HPDE6-E6E7 (cell line): ENCODE measurements around the gene SLC1A1.
A peak's percentile ranks its signal among the peaks of the same experiment; 100 is the strongest.
"Not testable (repeated sequence)": the region's sequence is repeated elsewhere in the genome, so short reads cannot be mapped to it uniquely, and the experiment has no call there.

Experiments
- DNase-seq: peaks from one replicate; pipeline ENCODE4 v3.0.0; 2011; ENCODE audit warnings: missing footprints; ENCODE audit errors: extremely low spot score

Gene SLC1A1

GRCh38 chr9:4506490-4506889 lies 16.2 kb downstream of the SLC1A1 start:
- no peak for DNase-seq

GRCh38 chr9:4507306-4508130 lies 17.2 kb downstream of the SLC1A1 start:
- DNase-seq: no peak

DNA sequence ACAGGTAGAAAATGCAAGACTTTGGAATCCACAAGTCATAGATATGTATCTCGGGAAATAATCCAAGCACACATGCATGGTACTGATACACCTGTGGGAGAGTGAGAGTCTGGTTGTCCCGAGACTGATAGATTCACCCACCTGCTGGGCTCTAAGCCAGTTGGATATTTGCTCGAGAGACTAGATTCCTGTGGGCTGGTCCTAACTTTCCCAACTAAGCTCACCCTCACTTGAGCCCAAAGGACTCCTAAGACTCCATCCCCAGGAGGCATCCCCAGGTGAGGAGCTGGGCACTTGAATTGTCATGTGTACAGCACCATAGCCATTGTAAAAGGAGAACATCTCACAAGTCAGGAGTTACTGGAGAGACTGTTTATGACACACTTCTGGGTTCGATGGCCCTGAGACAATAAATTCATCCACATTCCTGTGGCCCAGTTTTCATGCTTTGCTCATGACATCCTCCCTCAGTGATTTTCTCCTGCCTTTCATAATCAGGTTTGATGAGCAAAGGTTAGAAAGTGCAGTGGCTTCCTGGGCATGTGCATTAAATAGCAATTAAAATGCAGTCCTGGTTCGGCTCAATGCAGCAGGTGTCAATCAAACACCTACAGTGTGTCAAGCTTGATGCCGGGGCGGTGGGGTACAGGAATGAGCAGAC lies 18.1 kb downstream of the SLC1A1 start:
- no peak for DNase-seq

DNA sequence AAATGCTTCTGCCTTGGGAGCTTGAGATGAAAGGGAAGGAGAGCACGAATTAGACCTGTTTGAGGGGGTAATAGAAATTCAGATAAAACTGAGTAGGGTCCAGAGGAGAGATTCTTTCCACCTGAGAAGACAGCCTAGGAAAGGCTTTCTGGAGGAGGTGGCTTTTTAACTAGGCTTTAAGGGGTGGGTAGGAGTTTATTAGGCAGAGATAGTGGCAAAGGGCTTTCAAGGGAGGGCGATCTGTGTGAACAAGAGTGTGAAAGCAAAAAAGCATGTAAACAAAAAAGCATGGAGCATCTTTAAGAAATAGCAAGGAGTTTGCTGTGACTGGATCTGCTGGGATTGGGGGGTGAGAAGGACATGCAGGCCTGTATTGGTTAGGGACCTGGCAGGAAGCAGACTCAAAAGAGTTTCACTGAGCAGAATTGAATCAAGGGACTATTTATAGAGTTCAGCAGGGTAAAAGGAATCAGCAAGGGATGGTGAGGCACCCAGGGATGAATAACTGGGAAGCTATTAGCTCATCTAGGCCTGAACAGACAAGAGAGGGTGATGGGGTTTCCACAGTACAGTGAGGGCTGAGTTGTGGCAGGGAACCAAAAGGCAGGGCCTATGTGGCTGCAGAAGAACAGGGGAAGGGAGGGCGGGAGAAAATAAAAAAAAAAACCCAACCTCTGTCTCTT lies 18.8 kb downstream of the SLC1A1 start:
- DNase-seq: no peak

GRCh38 chr9:4509590-4509984 lies 19.3 kb downstream of the SLC1A1 start:
- DNase-seq: no peak

DNA sequence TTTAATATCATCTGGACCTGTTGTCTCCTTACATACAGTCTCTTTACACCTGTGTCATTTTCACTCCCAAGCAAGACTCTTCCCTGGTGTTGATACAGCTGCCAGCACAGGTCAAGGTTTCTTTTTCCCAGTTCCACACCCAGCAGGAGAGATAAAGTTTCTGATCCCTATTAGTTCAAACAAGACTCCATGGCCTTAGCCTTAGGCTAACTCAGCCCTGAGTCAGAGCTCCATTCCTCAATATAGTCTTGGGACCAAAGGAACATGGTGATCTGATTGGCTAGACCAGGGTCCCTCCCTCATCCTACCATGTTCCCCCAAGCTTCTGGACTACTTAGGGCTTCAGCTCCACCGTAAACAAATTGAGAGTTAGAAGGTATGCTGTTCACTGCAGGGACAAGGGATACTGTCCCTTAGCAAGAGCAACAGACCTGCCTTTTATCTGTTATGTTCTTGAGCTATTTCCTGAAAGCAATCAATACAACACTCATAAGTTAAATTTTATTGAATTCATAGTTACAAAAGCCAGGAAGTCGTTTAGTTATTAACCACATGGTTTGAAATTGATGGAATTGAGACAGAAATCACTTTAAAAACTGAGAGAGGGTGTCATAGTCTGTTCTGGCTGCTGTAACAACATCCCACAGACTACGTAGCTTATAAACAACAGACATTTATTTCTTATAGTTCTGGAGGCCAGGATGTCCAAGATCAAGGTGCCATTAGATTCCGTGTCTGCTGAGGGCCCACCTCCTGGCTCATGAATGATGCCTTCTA lies 20.5 kb downstream of the SLC1A1 start:
- no peak for DNase-seq

DNA sequence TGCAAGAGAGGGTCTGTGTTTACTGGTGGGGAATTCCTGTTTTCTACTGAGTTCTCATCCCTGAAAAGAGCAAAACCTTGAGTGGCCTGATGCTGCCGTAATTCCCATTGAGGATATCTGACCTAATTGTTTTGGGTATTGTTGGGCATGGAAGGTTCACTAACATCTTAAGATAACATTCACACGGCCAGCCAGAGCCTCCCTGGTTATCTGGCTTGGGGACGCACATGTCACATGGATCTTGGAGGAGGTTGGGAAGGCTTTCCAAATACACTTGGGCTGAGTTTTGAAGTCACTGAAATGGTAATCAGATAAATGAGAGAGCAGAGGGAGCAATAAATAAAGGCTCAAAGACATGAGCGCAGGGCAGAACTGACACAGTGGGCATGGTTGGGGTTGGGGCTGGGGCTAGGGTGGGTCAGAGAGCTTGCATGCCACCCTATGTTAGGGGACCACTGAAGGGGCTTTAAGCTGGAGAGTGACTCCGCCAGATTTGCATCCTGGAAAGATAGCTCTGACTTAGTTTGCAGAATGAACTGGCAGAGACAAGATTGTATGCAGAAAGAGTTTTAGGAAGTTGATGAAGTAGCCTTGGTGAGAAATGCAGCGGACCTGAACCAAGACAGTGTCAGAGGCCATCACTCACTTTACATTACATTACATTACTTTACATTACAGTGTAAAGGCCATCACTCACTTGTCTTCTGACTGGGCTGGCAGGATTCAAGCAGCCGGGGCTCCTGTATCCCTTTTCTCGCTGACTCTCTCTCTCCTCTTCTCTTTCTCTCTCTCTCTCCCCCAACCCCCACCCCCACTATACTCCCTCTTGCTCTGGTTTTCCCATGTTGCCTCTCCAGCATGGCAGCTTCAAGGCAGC lies 24.2 kb downstream of the SLC1A1 start:
- DNase-seq: no peak

DNA sequence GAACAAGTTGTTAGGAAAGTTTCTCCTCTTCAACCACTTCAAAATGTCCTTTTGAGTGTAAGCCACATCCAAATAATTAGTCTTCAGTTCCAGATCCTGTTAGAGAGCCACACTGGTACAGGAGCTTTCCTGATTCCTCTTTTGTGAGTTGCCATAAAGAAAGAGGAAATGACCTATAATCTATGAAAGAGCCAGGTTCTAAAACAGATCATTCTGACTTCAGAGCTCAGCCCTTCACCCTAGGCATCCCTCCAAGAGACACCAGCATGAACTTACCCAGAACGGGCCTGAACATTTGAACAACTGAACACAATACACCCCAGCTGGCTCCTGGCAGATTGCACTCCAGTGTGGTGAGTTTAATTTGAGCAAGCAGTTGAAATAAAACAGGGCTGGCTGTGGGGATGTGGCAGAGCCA lies 25.7 kb downstream of the SLC1A1 start:
- DNase-seq: no peak

DNA sequence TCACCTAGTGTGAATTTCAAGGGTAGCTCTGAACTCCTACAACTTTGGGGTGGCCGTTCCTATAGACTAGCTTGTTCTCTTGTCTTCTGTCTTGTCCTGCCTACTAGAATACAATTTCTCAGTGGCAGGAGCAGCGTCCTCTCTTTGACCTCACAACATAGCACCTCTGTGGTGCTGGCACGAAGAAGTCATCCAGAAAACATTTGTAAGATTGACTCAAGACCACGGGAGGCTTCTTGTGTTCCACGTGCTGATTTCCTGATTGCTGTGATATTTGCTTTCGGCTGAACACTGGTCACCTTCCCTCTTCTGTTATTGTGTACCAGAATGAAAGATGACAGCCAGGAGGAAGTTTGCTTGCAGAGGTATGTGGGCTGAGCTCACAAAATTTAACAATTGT lies 27.0 kb downstream of the SLC1A1 start:
- no peak for DNase-seq

GRCh38 chr9:4519604-4520003 lies 29.3 kb downstream of the SLC1A1 start:
- no peak for DNase-seq

DNA sequence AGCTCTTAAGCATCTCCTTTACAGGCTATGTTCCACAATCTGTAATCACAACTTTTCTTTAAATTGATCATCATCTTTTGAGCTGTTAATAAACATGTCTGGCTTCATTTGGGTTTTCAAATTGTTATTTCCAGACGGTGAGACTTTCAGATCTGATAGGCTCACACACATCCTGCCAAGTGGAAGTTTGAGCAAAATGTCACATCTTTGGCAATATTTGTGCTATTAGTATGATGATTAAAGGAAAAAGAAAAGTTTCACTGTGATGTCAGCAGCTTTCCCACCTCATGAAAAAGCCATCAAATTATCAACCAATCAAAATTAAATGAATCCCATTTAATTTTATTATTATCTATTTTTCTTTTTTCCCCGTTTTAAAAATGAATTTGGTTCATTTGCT lies 29.8 kb downstream of the SLC1A1 start:
- no peak for DNase-seq

DNA sequence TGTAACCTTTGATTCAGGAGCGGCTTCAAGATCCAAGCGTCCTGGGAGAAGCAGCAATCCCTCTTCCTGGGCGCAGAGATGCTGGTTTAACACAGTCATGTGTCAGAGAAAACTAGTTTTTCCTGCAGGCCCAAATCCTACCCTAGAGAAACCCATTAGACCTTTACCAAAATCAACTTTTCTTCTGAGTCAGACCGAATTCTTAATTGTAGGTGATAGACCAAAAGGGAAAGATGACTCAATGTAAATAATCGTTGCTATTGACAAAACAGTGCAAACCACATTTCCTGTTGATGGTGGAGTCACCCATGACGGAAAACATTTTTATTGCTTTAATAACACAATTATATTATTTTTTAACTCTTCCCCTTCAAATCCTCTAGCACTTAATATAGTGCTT lies 40.1 kb downstream of the SLC1A1 start:
- peak; percentile 87 for DNase-seq

DNA sequence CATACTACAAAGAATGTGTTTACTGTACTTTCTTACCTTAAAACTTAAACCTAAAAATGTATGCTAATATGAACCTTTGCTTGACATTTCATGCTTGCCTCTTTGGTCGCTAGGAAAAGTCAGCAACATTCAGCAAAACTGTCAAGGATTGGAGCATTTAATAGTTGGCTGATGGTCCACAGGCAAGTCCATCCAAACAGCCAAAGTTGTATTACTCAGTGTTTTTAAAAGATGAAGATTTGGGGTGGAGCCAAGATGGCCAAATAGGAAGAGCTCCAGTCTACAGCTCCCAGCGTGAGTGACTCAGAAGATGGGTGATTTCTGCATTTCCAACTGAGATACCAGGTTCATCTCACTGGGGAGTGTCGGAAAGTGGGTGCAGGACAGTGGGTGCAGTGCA lies 40.6 kb downstream of the SLC1A1 start:
- not testable (repeated sequence) for DNase-seq

DNA sequence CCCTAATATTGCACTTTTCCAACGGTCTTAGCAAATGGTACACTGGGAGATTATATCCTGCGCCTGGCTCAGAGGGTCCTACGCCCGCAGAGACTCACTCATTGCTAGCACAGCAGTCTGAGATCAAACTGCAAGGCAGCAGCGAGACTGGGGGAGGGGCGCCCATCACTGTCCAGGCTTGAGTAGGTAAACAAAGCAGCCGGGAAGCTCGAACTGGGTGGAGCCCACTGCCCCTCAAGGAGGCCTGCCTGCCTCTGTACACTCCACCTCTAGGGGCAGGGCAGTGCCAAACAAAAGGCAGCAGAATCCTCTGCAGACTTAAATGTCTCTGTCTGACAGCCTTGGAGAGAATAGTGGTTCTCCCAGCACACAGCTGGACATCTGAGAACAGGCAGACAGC lies 41.1 kb downstream of the SLC1A1 start:
- DNase-seq: not testable (repeated sequence)

DNA sequence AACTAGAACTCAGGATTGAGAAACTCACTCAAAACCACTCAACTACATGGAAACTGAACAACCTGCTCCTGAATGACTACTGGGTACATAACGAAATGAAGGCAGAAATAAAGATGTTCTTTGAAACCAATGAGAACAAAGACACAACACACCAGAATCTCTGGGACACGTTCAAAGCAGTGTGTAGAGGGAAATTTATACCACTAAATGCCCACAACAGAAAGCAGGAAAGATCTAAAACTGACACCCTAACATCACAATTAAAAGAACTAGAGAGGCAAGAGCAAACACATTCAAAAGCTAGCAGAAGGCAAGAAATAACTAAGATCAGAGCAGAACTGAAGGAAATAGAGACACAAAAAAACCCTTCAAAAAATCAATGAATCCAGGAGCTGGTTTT lies 43.6 kb downstream of the SLC1A1 start:
- not testable (repeated sequence) for DNase-seq

GRCh38 chr9:4536196-4536595 lies 45.9 kb downstream of the SLC1A1 start:
- not testable (repeated sequence) for DNase-seq

- DNase-seq: no peak
These were observed 47.3 kb downstream of the SLC1A1 start for GRCh38 chr9:4537581-4537980.

DNA sequence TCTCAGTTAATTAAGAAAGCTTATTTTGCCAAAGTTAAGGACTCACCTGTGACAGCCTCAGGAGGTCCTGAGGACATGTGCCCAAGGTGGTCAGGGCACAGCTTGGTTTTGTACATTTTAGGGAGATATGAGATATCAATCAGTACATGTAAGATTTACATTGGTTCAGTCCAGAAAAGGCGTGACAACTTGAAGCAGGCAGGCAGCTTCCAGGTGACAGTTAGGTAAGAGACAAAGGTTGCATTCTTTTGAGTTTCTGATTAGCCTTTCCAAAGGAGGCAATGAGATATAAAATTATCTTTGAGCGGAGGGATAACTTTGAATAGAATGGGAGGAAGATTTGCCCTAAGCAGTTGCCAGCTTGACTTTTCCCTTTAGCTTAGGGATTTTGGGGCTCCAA lies 47.8 kb downstream of the SLC1A1 start:
- no peak for DNase-seq

GRCh38 chr9:4538621-4539020 lies 48.4 kb downstream of the SLC1A1 start:
- DNase-seq: no peak

GRCh38 chr9:4540425-4540824 lies 50.2 kb downstream of the SLC1A1 start:
- no peak for DNase-seq

GRCh38 chr9:4541281-4541680 lies 51.0 kb downstream of the SLC1A1 start:
- no peak for DNase-seq
